KG1 (cell line): Measurements from ENCODE around the gene ABCA13.

ENCODE experiments used
- DNase-seq: peaks from one replicate; lab custom pipeline; 2025; lab: John Stamatoyannopoulos, UW

The ABCA13 gene

GRCh38 chr7:48300301-48300700 is 129.0 kb downstream of the ABCA13 start:
- DNase-seq, result no peak

- no peak for DNase-seq
Measured at GRCh38 chr7:48301201-48301600, 129.9 kb downstream of the ABCA13 start.

GRCh38 chr7:48304641-48305040 is 133.4 kb downstream of the ABCA13 start:
- DNase-seq, result no peak

- no peak for DNase-seq
Measured at GRCh38 chr7:48305661-48306060, 134.4 kb downstream of the ABCA13 start.

- DNase-seq, result no peak
Measured at GRCh38 chr7:48307041-48307714, 135.9 kb downstream of the ABCA13 start.

- no peak for DNase-seq
Measured at GRCh38 chr7:48309720-48310119, 138.5 kb downstream of the ABCA13 start.

GRCh38 chr7:48311464-48312100 is 140.3 kb downstream of the ABCA13 start:
- no peak for DNase-seq

- DNase-seq, result no peak
Measured at GRCh38 chr7:48312151-48312550, 140.9 kb downstream of the ABCA13 start.

- DNase-seq, result no peak
Measured at GRCh38 chr7:48316768-48317167, 145.5 kb downstream of the ABCA13 start.

- DNase-seq, result no peak
Measured at GRCh38 chr7:48317360-48317759, 146.1 kb downstream of the ABCA13 start.

- no peak for DNase-seq
Measured at GRCh38 chr7:48321319-48322010, 150.2 kb downstream of the ABCA13 start.

GRCh38 chr7:48337012-48337621 is 165.9 kb downstream of the ABCA13 start:
- no peak for DNase-seq

GRCh38 chr7:48337781-48338180 is 166.5 kb downstream of the ABCA13 start:
- no peak for DNase-seq

- DNase-seq, result no peak
Measured at GRCh38 chr7:48347230-48347825, 176.1 kb downstream of the ABCA13 start.

GRCh38 chr7:48350515-48350914 is 179.3 kb downstream of the ABCA13 start:
- no peak for DNase-seq

- DNase-seq, result no peak
Measured at GRCh38 chr7:48351900-48352299, 180.6 kb downstream of the ABCA13 start.

GRCh38 chr7:48355346-48355745 is 184.1 kb downstream of the ABCA13 start:
- no peak for DNase-seq

GRCh38 chr7:48360574-48360973 is 189.3 kb downstream of the ABCA13 start:
- DNase-seq, result no peak

GRCh38 chr7:48363174-48363573 is 191.9 kb downstream of the ABCA13 start:
- no peak for DNase-seq

- no peak for DNase-seq
Measured at GRCh38 chr7:48365010-48365409, 193.8 kb downstream of the ABCA13 start.

- DNase-seq, result no peak
Measured at GRCh38 chr7:48366096-48366495, 194.8 kb downstream of the ABCA13 start.

- no peak for DNase-seq
Measured at GRCh38 chr7:48376263-48376662, 205.0 kb downstream of the ABCA13 start.
